OCI-LY1 (cell line): ENCODE data around the gene GABPA.
"Not testable (repeated sequence)": the region's sequence is repeated elsewhere in the genome, so short reads cannot be mapped to it uniquely, and the experiment has no call there.

Experiments used
- H2AFZ ChIP-seq: fragments of 200-600 bp; sonication (generic), shearing (Covaris generic); 2 replicates; pipeline ENCODE4 v1.6.0; 2014; ENCODE audit warnings: antibody characterized with exemption, mild to moderate bottlenecking, low read length
- H3F3A ChIP-seq: fragments of 200-600 bp; sonication (generic), shearing (Covaris generic); 2 replicates; pipeline ENCODE4 v1.6.0; 2014; ENCODE audit warnings: mild to moderate bottlenecking, antibody characterized with exemption, low read length, moderate library complexity; ENCODE audit not compliant: insufficient read depth
- H3K27ac ChIP-seq: fragments of 200-600 bp; sonication (generic); 2 replicates; pipeline ENCODE4 v1.5.1; 2014; ENCODE audit warnings: low read length, mixed run types, mild to moderate bottlenecking, low read depth; ENCODE audit not compliant: poor library complexity, severe bottlenecking
- H3K27me3 ChIP-seq: fragments of 200-600 bp; sonication (generic); 2 replicates; pipeline ENCODE4 v1.6.0; 2014; ENCODE audit warnings: antibody characterized with exemption, mild to moderate bottlenecking, low read length, moderate library complexity; ENCODE audit not compliant: insufficient read depth
- H3K36me3 ChIP-seq: fragments of 200-600 bp; sonication (generic); 2 replicates; pipeline ENCODE4 v1.6.1; 2014; ENCODE audit warnings: mild to moderate bottlenecking, antibody characterized with exemption, low read length, moderate library complexity, mixed read lengths; ENCODE audit not compliant: insufficient read depth
- H3K4me1 ChIP-seq: fragments of 200-600 bp; sonication (generic); 2 replicates; pipeline ENCODE4 v1.5.1; 2014; ENCODE audit warnings: mild to moderate bottlenecking, low read length, moderate library complexity; ENCODE audit not compliant: insufficient read depth, severe bottlenecking
- H3K4me2 ChIP-seq: fragments of 200-600 bp; sonication (generic), shearing (Covaris generic); 2 replicates; pipeline ENCODE4 v1.6.1; 2014; ENCODE audit warnings: low read length
- H3K4me3 ChIP-seq: fragments of 200-600 bp; sonication (generic); 2 replicates; pipeline ENCODE4 v1.5.1; 2014; ENCODE audit warnings: low read length, low read depth, mild to moderate bottlenecking, mixed read lengths; ENCODE audit not compliant: poor library complexity, severe bottlenecking
- H3K79me2 ChIP-seq: fragments of 200-600 bp; shearing (Covaris generic); 2 replicates; pipeline ENCODE4 v1.6.1; 2016; ENCODE audit warnings: mixed run types, low read length, mixed read lengths; ENCODE audit not compliant: insufficient read depth
- H3K9ac ChIP-seq: fragments of 200-600 bp; sonication (generic), shearing (Covaris generic); 2 replicates; pipeline ENCODE4 v1.6.1; 2014; ENCODE audit warnings: mild to moderate bottlenecking, low read length, mixed read lengths
- H3K9me2 ChIP-seq: fragments of 200-600 bp; sonication (generic), shearing (Covaris generic); 2 replicates; pipeline ENCODE4 v1.6.1; 2014; ENCODE audit warnings: low read depth, mild to moderate bottlenecking, low read length, mixed read lengths
- H3K9me3 ChIP-seq: fragments of 200-600 bp; shearing (Covaris generic); 2 replicates; pipeline ENCODE4 v1.6.1; 2014; ENCODE audit warnings: low read length, mixed read lengths
- H4K20me1 ChIP-seq: fragments of 200-600 bp; sonication (generic), shearing (Covaris generic); 2 replicates; pipeline ENCODE4 v1.6.0; 2016; ENCODE audit warnings: mild to moderate bottlenecking, low read length; ENCODE audit not compliant: insufficient read depth
- CTCF ChIP-seq: fragments of 200-600 bp; sonication (generic), shearing (Covaris generic); IDR thresholded peaks from 2 replicates; pipeline ENCODE4 v1.5.1; 2017; ENCODE audit warnings: mild to moderate bottlenecking, antibody characterized with exemption, low read length, moderate library complexity, mixed read lengths
- EZH2 ChIP-seq: fragments of 200-600 bp; sonication (generic), shearing (Covaris generic); IDR thresholded peaks from 2 replicates; pipeline ENCODE4 v1.8.0; 2017; ENCODE audit warnings: borderline replicate concordance, mixed run types, mild to moderate bottlenecking, antibody characterized with exemption, low read length, moderate library complexity, mixed read lengths

GABPA gene

GRCh38 chr21:25776440-25776839 is 41.7 kb downstream of the GABPA start:
- Histone ChIP-seq H4K20me1 (no peaks in the 10 kb centered on the region), H3K4me3 (no peak overlapping the region), H3K4me1 (no peaks in the 10 kb centered on the region), H3K9ac (no peak overlapping the region), H3K27me3 (no peaks in the 10 kb centered on the region), H3K79me2 (no peaks in the 10 kb centered on the region), H3F3A (no peaks in the 10 kb centered on the region), H3K4me2 (no peak overlapping the region), H3K36me3 (no peaks in the 10 kb centered on the region), H3K9me3 (no peaks in the 10 kb centered on the region), H2AFZ (no peak overlapping the region), H3K9me2 (no peaks in the 10 kb centered on the region), H3K27ac (no peak overlapping the region)
- TF ChIP-seq EZH2 (no peak), CTCF (no peak)

- not testable (repeated sequence) for H3K4me1 ChIP-seq, H3K9me3 ChIP-seq, H3K4me2 ChIP-seq, H3K4me3 ChIP-seq, H3F3A ChIP-seq, H3K79me2 ChIP-seq, H4K20me1 ChIP-seq, H3K36me3 ChIP-seq, H3K27me3 ChIP-seq, H3K9me2 ChIP-seq, H3K27ac ChIP-seq, H3K9ac ChIP-seq, H2AFZ ChIP-seq
These were observed 43.5 kb downstream of the GABPA start for GRCh38 chr21:25778126-25778875.

- H4K20me1 ChIP-seq: no peaks in the 10 kb centered on the region
- H3K9ac ChIP-seq: no peak overlapping the region
- H3K79me2 ChIP-seq: no peaks in the 10 kb centered on the region
- no peak overlapping the region for H3K4me2 ChIP-seq
- peaks cover 10% of the 10 kb centered on the region for H3K4me1 ChIP-seq
- no peaks in the 10 kb centered on the region for H3K36me3 ChIP-seq
- no peaks in the 10 kb centered on the region for H3K27me3 ChIP-seq
- no peak overlapping the region for H3K27ac ChIP-seq
- H3F3A ChIP-seq: no peaks in the 10 kb centered on the region
- no peak overlapping the region for H3K4me3 ChIP-seq
- H3K9me3 ChIP-seq: no peaks in the 10 kb centered on the region
- no peak overlapping the region for H2AFZ ChIP-seq
- TF ChIP-seq CTCF (no peak), EZH2 (no peak)
- no peaks in the 10 kb centered on the region for H3K9me2 ChIP-seq
These were observed 53.9 kb downstream of the GABPA start for GRCh38 chr21:25788677-25789076.
